ENCODE results near the gene PDK2. TPM values are rescaled to one million over a fixed set of nuclear protein-coding genes. Genes with fewer than 3 reads are reported as not detected.

PDK2 gene
- polyA plus RNA-seq, 1 experiment = 155 TPM

- no peak for DNase-seq (ENCODE audit: low read depth)
- POLR2A ChIA-PET = no interaction called here
- peaks cover 26% of the 10 kb centered on the region for H3K36me3 ChIP-seq (ENCODE audit: control insufficient read depth, insufficient read depth, low read length)
Measured at GRCh38 chr17:50066995-50067394, 28.2 kb upstream of the PDK2 start.

GRCh38 chr17:50067996-50068395 is 27.2 kb upstream of the PDK2 start:
- ChIA-PET CTCF (interaction anchor here (1.4 to 5.7 kb wide), 6 partner anchors 10 to 41 kb away, joined by 5 to 37 read pairs (median 9); no protein-coding TSS in a partner anchor), POLR2A (no interaction called here)
- Histone ChIP-seq H3K36me3 (ENCODE audit: control insufficient read depth, insufficient read depth, low read length) (peaks cover 33% of the 10 kb centered on the region), H3K27me3 (ENCODE audit: control insufficient read depth, insufficient read depth, low read length) (no peaks in the 10 kb centered on the region), H3K4me3 (ENCODE audit: low read depth, low read length) (no peak overlapping the region)
- no peak for TF ChIP-seq CTCF (IDR thresholded peaks at IDR 0.05; ENCODE audit: insufficient read depth, low read depth, low read length)
- no peak for DNase-seq (ENCODE audit: low read depth)

More at GRCh38 chr17:50066995-50067394, 28.2 kb upstream of the PDK2 start:
- CTCF ChIA-PET = interaction anchor here (0.6 to 5.7 kb wide), 9 partner anchors 9 to 129 kb away, joined by 3 to 37 read pairs (median 5); no protein-coding TSS in a partner anchor
- no peaks in the 10 kb centered on the region for H3K27me3 ChIP-seq (ENCODE audit: control insufficient read depth, insufficient read depth, low read length)
- no peak for TF ChIP-seq CTCF (IDR thresholded peaks at IDR 0.05; ENCODE audit: insufficient read depth, low read depth, low read length)
- H3K4me3 ChIP-seq (ENCODE audit: low read depth, low read length) = no peak overlapping the region

GRCh38 chr17:50070908-50071680 is 24.1 kb upstream of the PDK2 start:
- TF ChIP-seq CTCF (IDR thresholded peaks at IDR 0.05; ENCODE audit: insufficient read depth, low read depth, low read length) = no peak
- Histone ChIP-seq H3K36me3 (ENCODE audit: control insufficient read depth, insufficient read depth, low read length) (peaks cover 49% of the 10 kb centered on the region), H3K4me3 (ENCODE audit: low read depth, low read length) (no peak overlapping the region), H3K27me3 (ENCODE audit: control insufficient read depth, insufficient read depth, low read length) (no peaks in the 10 kb centered on the region)
- CTCF ChIA-PET = interaction anchor here (2.3 kb wide), 1 partner anchor 16 kb away, joined by 10 read pairs; no protein-coding TSS in a partner anchor
- POLR2A ChIA-PET = no interaction called here
- no peak for DNase-seq (ENCODE audit: low read depth)

GRCh38 chr17:50071692-50072091 is 23.5 kb upstream of the PDK2 start:
- no peak for DNase-seq (ENCODE audit: low read depth)
- POLR2A ChIA-PET = no interaction called here
- Histone ChIP-seq H3K27me3 (ENCODE audit: control insufficient read depth, insufficient read depth, low read length) (no peaks in the 10 kb centered on the region), H3K4me3 (ENCODE audit: low read depth, low read length) (no peak overlapping the region), H3K36me3 (ENCODE audit: control insufficient read depth, insufficient read depth, low read length) (peaks cover 53% of the 10 kb centered on the region)
- CTCF ChIA-PET = interaction anchor here (5.0 kb wide), 1 partner anchor 16 kb away, joined by 35 read pairs; no protein-coding TSS in a partner anchor
- TF ChIP-seq CTCF (IDR thresholded peaks at IDR 0.05; ENCODE audit: insufficient read depth, low read depth, low read length) = no peak

GRCh38 chr17:50072130-50072529 is 23.0 kb upstream of the PDK2 start:
- CTCF ChIA-PET = interaction anchor here (1.5 to 5.0 kb wide), 2 partner anchors 15 to 46 kb away, joined by 4 to 35 read pairs; no protein-coding TSS in a partner anchor

More at GRCh38 chr17:50072130-50072529, 23.0 kb upstream of the PDK2 start:
- POLR2A ChIA-PET = no interaction called here
- Histone ChIP-seq H3K4me3 (ENCODE audit: low read depth, low read length) (no peak overlapping the region), H3K27me3 (ENCODE audit: control insufficient read depth, insufficient read depth, low read length) (no peaks in the 10 kb centered on the region), H3K36me3 (ENCODE audit: control insufficient read depth, insufficient read depth, low read length) (peaks cover 58% of the 10 kb centered on the region)
- TF ChIP-seq CTCF (IDR thresholded peaks at IDR 0.05; ENCODE audit: insufficient read depth, low read depth, low read length) = no peak
- DNase-seq (ENCODE audit: low read depth) = no peak
